ENCODE results near the gene CRYAA. TPM values are rescaled to one million over a fixed set of nuclear protein-coding genes. Genes with fewer than 3 reads are reported as not detected.
"Not testable (repeated sequence)": the region's sequence is repeated elsewhere in the genome, so short reads cannot be mapped to it uniquely, and the experiment has no call there.

CRYAA gene, protein sequence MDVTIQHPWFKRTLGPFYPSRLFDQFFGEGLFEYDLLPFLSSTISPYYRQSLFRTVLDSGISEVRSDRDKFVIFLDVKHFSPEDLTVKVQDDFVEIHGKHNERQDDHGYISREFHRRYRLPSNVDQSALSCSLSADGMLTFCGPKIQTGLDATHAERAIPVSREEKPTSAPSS
- not detected for polyA plus RNA-seq (ENCODE audit: insufficient read length in 4 of 4)

DNA sequence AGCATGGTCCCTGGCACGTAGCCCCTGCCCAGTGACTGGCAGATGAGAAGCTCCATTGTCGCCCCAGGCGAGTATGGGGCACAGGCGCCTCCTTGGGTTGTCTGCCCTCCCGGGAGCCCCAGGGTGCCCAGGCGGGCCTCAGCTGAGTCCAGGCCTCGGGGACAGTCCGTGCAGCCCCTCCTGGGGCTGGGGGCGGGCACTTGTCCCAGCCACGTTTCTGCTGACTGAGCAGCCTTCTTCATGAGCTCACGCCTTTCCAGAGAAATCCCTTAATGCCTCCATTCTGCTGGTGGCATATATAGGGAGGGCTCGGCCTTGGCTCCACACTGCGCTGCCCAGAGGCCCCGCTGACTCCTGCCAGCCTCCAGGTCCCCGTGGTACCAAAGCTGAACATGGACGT lies at the start of gene CRYAA:
CRYAA (plus strand) TSS at position 301 of the 400 bp plus-strand sequence; CDS start at position 393, 92 bp downstream.
- DNase-seq (ENCODE audit: low read depth in 4 of 4, low spot score in 3 of 4) = not testable (repeated sequence)

- DNase-seq (ENCODE audit: low read depth in 4 of 4, low spot score in 3 of 4) = not testable (repeated sequence)
These were observed 38.7 kb upstream of the CRYAA start for GRCh38 chr21:43130094-43130493.

DNA sequence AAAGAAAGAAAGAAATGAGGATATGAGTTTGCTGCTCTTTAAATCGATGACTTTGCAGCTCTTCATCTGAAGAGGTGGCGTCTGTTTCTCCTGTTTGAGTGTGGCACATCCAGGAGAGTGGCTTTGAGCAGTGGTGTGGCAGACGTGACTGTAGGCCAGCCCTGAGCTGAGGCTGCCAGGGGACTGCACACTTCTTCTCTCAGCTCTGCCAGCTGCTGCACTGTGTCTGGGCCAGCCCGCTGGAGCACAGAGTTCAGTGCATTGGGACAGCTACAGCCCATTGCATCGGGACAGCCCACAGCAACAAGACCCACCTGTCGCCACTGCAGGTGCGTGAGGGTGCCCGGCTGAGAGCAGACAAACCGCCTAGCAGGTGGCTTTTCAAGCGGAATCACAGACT lies 34.3 kb upstream of the CRYAA start:
- DNase-seq (ENCODE audit: low read depth in 4 of 4, low spot score in 3 of 4) = not testable (repeated sequence)

DNA sequence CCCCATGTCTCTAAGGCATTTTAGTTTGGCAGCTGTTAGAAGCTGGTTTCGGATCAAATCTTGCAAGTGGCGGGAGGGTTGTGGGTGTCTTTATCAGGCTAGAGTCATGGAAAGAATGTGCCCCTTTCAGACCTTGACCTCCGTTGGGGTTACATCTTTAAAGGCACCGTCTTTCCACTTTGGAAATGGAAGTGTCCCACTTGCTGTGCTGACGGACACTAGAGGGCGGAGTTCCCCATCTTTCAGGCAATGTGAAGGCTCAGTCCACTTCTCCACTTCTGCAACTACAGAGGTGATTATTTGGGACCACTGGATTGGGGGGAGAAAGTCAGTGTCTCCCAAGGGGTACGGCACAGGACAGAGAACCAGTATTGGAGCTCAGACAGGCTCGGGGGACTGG lies 29.9 kb upstream of the CRYAA start:
- DNase-seq (ENCODE audit: low read depth in 4 of 4, low spot score in 3 of 4) = not testable (repeated sequence)

GRCh38 chr21:43141407-43141806 lies 27.4 kb upstream of the CRYAA start:
- DNase-seq (ENCODE audit: low read depth in 4 of 4, low spot score in 3 of 4) = not testable (repeated sequence)

GRCh38 chr21:43146637-43147036 lies 22.2 kb upstream of the CRYAA start:
- DNase-seq (ENCODE audit: low read depth in 4 of 4, low spot score in 3 of 4) = not testable (repeated sequence)

DNA sequence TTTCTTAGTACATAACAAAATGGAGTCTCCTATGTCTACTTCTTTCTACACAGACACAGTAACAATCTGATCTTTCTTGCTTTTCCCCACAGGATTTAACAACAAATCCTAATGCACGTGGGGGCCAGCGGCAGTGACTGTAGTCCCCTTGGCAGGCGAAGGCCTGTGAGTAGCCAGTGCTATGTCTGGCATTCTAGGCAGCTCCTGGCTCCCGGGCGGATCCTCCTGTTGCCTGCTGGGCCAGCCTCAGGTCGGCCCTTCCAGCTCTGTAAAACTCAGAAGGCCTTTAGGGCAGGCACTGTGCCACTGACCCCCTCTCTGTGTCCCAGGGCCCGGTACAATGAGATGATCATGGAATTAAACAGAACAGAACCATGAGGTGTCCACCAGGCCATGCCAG lies 20.8 kb upstream of the CRYAA start:
- not testable (repeated sequence) for DNase-seq (ENCODE audit: low read depth in 4 of 4, low spot score in 3 of 4)

- DNase-seq (ENCODE audit: low read depth in 4 of 4, low spot score in 3 of 4) = not testable (repeated sequence)
These were observed 19.5 kb upstream of the CRYAA start for GRCh38 chr21:43149344-43149743.

DNA sequence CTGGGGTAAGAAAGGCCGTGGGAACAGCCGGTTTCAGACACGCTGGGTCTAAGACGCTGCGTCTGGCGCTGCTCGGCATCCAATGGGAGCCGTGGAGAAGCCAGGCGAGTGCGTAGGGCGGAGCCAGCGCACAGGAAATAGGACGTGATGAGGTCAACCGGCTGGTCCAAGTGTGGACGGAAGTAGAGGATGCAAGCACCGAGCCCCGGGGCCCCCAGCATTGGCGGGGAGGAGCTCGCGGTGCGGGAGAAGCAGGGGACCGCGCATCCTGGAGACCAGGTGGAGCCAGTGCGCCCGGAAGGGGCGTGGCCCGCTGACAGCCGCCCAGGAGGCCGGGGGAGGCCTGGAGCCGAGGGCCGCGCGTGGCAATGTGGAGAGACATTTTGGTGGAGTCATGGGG lies 15.2 kb upstream of the CRYAA start:
- not testable (repeated sequence) for DNase-seq (ENCODE audit: low read depth in 4 of 4, low spot score in 3 of 4)

GRCh38 chr21:43159279-43160175 lies 9.3 kb upstream of the CRYAA start:
- not testable (repeated sequence) for DNase-seq (ENCODE audit: low read depth in 4 of 4, low spot score in 3 of 4)

DNA sequence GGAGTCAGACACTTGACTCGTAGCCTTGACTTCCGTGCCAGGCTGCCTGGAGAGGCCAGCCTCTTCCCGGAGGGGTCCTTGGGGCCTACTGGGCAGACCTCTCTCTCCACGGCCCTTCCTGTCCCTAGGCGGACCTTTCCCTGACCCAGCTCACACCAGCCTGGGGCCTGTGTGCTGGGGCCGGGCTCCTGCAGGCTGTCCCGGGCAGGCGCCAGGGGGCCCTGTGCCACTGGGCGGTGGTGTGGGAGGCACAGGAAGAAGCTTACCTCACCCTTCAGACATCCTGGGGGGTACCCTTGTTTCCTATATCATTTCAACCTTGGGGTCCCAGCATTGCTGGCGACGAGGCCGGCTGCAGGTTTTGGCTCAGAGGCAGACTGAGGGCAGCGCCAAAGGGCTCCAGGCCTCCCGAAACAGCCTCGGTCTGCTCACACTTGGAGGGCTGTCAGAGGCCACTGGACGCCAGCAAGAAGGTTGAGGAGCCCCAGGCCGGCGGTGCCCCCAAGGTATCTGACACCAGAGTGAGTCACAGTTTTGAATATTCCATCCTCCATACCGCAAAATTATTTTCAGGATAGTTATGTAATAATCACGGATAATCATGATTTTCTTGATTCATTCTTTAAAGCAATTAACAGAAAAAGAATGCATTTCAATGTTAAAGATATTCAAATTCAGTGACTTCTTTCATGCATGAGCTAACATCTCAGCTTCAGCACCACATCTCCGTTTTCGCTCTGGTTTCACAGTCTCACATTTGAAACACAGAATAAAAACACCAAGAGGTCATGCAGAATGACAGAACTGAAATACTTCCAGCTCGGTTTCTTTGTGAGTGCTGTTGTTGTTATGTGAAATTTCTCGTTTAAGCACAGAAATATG lies 6.7 kb upstream of the CRYAA start:
- DNase-seq (ENCODE audit: low read depth in 4 of 4, low spot score in 3 of 4) = not testable (repeated sequence)

- not testable (repeated sequence) for DNase-seq (ENCODE audit: low read depth in 4 of 4, low spot score in 3 of 4)
These were observed 6.1 kb upstream of the CRYAA start for GRCh38 chr21:43162708-43163205.

DNA sequence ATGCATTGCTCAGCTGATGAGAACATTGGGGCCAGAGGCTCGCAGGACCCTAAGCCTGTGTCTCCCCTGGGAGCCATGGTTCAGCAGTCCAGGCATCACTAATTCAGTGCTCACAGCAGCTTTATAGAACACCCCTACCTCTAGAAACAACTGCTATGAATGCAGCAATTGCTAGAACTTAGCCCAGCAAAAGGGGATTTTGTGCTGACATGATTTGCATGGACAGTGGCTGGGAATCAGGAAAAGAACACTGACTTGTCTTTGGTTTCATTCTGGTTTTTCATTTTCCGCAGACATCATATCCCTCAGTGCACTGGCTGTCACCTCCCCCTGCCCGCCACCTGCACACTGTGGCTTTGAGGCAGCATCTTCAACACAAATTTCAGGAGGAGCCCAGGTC lies 4.0 kb upstream of the CRYAA start:
- not testable (repeated sequence) for DNase-seq (ENCODE audit: low read depth in 4 of 4, low spot score in 3 of 4)

DNA sequence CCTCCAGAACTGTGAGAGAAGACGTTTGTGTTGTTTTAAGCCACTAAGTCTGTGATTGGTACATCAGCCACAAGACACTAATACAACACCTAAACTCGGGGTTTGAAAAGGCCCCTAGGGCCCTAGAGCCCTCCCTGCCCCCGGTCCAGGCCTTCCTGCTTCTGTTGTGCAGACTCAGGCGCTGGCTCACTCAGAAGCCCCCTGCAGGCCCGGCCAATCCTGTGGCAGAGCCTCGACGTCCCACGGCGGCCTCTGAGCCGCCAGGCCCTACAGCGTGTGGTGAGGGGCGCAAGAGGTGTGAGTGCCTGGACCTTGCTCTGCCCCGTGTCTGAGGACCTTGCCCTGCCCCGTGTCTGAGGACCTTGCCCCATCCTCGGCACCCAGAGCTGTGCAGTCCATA lies 3.1 kb upstream of the CRYAA start:
- DNase-seq (ENCODE audit: low read depth in 4 of 4, low spot score in 3 of 4) = not testable (repeated sequence)

GRCh38 chr21:43169230-43169886 lies 550 bp downstream of the CRYAA start:
- DNase-seq (ENCODE audit: low read depth in 4 of 4, low spot score in 3 of 4) = not testable (repeated sequence)

DNA sequence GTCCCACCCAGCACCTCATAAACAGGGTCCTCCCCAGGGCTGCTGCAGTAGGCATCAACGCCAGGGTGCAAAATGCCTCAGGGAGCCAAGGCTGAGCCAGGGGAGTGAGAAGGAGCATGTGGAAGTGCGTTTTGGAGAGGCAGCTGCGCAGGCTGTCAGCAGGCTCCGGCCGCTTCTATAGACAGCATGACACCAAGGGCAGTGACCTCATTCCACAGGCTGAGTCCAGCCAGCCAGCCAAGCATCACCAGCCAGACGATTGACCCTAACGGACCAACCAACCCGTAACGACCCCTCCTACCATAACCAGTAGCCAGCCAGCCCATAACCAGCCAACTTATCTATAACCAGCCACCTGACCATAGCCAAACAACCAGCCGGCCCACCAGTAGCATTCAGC lies 1.1 kb downstream of the CRYAA start:
- not testable (repeated sequence) for DNase-seq (ENCODE audit: low read depth in 4 of 4, low spot score in 3 of 4)

DNA sequence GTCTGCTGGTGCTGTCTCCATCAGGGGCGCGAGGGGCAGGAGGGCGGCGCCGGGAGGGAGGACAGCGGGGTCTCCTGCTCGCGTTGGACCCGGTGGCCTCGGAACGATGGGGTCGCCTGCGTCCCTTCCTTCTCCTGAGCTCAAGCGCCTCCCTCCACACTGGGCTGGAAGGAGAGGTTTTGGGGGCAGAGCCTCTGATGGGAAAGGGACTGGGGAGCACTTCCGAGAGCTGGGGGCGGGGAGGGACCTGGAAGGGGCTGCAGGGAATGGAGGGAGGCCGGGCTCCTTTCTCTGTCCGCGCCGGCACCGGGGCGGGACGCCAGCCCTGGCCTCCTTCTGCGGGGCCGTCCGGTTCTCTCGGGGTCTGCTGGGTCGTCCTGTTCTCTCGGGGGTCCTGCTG lies 4.0 kb downstream of the CRYAA start:
- not testable (repeated sequence) for DNase-seq (ENCODE audit: low read depth in 4 of 4, low spot score in 3 of 4)

GRCh38 chr21:43173438-43173837 lies 4.6 kb downstream of the CRYAA start:
- not testable (repeated sequence) for DNase-seq (ENCODE audit: low read depth in 4 of 4, low spot score in 3 of 4)

- not testable (repeated sequence) for DNase-seq (ENCODE audit: low read depth in 4 of 4, low spot score in 3 of 4)
These were observed 5.1 kb downstream of the CRYAA start for GRCh38 chr21:43173930-43174329.

DNA sequence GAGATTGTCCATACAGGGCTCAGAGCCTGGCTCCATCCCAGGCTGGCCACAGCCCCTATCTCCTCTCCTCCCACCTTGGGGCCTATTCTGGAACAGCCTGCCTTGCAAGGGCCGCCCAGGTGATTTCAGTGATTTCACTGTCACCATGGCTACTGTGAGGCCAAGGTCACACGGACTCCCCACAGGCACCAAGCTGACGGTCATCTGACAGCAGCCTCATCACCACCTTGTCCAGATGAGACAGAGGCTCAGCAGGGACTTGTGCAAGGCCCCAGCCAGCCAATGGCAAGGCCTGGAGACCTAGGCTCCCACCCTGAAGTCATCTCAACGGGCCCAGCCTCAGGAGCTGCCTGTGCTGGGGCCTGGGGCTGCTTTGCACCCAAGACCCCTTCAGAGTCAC lies 6.2 kb downstream of the CRYAA start:
- DNase-seq (ENCODE audit: low read depth in 4 of 4, low spot score in 3 of 4) = not testable (repeated sequence)
